Activated CD8-positive, alpha-beta memory T cell treated with anti-CD3 and anti-CD28 coated beads, Interleukin-2, amount 50 U/mL, for 24 hours (primary cell): ENCODE data around the gene CCL11.

Source experiments
- DNase-seq: peaks from one replicate; pipeline ENCODE4 v3.0.0-alpha.2; 2020; ENCODE audit errors: extremely low read depth

The CCL11 gene

GRCh38 chr17:34285286-34285792, at the start of gene CCL11:
Gene CCL11, plus strand, starts transcription at chr17:34285742. Its CDS starts 67 bp downstream, at chr17:34285809.
- no peak for DNase-seq

- DNase-seq: no peak
Observed at GRCh38 chr17:34236281-34236892, 49.2 kb upstream of the CCL11 start.

GRCh38 chr17:34237458-34237857, 48.1 kb upstream of the CCL11 start:
- DNase-seq: no peak

GRCh38 chr17:34241062-34241461, 44.5 kb upstream of the CCL11 start:
- no peak for DNase-seq

- DNase-seq: no peak
Observed at GRCh38 chr17:34242587-34243363, 42.8 kb upstream of the CCL11 start.

GRCh38 chr17:34243364-34244320, 41.9 kb upstream of the CCL11 start:
- DNase-seq: no peak

DNA sequence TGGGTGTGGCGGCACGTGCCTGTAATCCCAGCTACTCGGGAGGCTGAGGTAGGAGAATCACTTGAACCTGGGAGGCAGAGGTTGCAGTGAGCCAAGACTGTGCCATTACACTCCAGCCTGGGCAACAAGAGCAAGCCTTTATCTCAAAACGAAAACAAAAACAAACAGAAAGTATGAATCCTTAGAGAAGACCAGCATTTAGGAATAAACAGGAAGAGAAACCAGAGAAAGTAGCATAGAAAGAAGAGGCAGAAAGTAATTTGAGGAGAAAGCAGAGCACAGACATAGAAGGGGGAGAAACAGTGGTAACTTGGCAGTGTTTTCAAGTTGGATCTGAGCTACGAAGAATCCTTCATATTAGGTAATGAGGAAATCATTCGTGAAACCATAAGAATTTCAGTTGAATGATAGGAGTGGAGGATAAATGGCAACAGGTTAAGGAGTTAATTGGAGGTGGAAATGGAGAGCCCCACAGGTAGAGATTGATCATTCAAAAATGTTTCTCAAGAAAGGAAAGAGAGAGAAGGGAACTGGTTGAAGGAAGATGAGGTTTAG, 40.1 kb upstream of the CCL11 start:
- DNase-seq: no peak

DNA sequence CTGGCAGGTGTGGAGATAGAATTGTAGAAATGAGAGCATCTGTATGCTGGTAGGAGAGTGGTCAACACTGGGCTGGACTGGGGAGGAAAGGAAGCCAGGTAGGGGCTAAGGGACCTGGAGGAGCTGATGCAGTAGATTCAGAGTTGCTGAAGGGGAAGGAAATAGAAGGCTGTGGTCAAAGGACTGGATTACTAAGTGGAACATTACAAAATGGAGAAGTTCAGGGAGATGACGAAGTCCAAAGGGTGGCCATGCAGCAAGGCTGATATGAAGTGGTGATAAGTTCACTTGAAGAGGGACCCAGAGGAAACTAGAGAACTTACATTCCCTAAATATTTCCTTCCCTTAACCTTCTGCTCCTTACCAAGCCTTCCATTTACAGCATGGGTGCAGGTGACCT, 39.1 kb upstream of the CCL11 start:
- DNase-seq: no peak

DNA sequence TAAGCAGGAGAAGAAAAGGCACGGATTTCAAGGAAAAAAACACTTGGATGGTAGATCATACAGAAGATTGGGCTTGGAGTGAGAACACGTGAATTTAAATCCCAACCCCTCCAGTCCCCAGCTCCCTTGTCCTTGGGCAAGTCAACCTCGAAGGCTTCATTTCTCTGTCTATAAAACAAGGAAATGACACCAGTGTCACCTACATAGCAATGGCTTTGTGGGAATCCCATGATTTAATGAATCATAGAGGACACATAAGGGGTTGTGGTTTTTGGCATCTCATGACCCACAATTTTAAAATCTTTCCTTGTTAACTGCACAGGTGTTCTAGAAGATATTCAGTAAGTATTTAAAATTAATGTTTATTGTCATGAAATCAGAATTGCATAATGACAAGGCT, 38.7 kb upstream of the CCL11 start:
- DNase-seq: no peak

DNA sequence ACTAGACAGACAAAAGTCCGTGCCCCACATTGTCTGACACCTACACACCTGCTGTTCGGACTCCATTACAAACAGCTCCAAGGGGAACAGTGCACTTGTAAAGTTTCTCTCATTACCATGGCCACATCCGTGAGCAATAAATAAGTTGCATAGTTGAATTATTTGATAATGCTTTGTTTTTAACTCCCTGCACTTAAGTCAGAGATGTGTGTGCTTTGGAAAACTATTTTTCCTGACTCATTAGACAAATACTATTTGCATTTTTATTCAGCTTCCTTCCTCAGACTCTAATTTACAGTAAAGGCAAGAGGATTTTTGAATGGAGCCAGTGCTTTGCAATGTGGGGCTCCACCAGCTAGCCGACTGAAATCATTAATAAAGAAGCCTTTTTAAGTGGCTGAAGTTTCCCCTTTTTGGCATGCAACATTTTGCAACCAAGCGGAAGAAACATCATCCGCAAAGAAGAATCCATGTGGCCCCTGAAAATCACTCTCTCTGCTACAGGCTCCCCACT, 37.0 kb upstream of the CCL11 start:
- no peak for DNase-seq

DNA sequence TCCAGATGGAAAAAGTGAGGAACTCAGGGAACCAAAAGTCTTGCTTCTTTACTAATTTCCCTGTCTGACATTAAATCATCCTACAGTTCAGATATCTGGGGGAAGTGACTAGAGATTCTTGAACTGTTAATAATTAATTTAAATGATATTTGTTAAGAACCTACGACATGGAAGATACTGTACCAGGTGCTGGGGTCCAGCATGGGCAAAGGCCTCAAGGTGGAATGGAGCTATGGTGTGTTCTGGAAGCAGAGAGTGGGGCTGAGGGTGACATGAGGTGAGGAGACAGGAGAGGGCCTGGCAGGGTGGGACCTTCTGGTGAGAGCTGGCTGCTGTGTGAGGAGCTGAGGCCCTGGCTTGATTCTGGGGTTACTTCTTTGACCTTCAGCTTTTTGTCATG, 36.5 kb upstream of the CCL11 start:
- DNase-seq: no peak

GRCh38 chr17:34249478-34249877, 36.1 kb upstream of the CCL11 start:
- no peak for DNase-seq

DNA sequence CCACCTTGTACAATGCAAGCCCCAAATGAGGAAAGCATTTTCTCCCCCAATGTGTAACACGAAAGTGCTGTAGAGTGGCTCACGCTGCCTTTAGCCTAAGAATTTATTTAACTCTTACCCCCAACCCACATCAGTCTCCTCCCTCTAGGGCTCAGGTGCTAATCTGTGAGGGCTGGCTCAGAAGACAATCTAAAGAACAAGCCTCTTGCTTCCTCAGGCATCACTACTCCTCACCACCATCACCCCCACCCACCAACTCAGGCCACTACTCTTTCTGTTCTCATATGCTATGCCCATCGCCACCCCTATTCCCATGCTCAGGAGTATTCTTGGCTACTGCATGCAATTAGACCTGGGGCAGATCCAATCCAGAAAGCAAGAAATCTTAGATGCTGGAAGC, 34.4 kb upstream of the CCL11 start:
- no peak for DNase-seq

GRCh38 chr17:34252095-34252443, 33.5 kb upstream of the CCL11 start:
- DNase-seq: no peak

GRCh38 chr17:34252444-34253138, 33.0 kb upstream of the CCL11 start:
- no peak for DNase-seq

DNA sequence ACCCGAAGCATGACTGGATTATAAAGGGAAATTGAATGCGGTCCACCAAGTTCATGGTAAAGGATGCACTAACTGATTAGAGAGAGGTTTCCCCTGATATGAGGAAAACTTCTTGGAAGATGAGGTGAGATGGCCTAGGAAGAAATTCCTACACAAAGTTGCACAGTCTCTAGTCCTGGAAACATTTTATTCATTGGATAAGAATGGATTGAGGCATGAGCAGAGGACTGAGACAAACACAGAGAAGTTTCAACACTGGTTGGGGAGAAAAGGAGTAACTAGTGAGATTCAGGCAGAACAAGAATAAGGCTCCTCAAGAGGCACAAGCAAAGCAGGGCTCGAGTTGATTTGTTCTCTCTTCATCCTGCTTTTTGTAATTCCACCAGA, 32.4 kb upstream of the CCL11 start:
- DNase-seq: no peak

- DNase-seq: no peak
Observed at GRCh38 chr17:34254146-34254545, 31.4 kb upstream of the CCL11 start.

DNA sequence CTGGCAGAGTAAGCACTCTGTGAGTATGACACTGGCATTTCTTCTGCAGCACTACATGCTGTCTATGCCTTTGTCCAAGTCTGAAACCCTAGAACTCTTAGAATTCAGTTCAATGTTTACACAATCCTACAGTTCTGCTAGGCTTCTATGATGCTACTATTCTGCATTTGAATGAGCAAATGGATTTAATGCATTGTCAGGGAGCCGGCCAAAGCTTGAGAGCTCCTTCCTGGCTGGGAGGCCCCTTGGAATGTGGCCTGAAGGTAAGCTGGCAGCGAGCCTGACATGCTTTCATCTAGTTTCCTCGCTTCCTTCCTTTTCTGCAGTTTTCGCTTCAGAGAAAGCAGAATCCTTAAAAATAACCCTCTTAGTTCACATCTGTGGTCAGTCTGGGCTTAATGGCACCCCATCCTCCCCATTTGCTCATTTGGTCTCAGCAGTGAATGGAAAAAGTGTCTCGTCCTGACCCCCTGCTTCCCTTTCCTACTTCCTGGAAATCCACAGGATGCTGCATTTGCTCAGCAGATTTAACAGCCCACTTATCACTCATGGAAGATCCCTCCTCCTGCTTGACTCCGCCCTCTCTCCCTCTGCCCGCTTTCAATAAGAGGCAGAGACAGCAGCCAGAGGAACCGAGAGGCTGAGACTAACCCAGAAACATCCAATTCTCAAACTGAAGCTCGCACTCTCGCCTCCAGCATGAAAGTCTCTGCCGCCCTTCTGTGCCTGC, 30.7 kb upstream of the CCL11 start, which contains the start of gene CCL2:
Gene CCL2 (plus strand): TSS at position 635 of the 730 bp plus-strand sequence. CDS start 65 bp downstream, at position 700.
- DNase-seq: no peak

GRCh38 chr17:34255381-34255732, 30.2 kb upstream of the CCL11 start:
- no peak for DNase-seq

- no peak for DNase-seq
Observed at GRCh38 chr17:34255841-34256240, 29.7 kb upstream of the CCL11 start.
